Epithelial cell of esophagus (primary cell): ENCODE measurements around the gene LXN.

Experiments used
- DNase-seq: peaks from one replicate; pipeline ENCODE4 v3.0.0; 2010; ENCODE audit warnings: low read depth
- H3K4me3 ChIP-seq: 2 replicates; pipeline ENCODE4 v1.5.1; 2011; ENCODE audit warnings: mild to moderate bottlenecking, low read length, control low read depth
- CTCF ChIP-seq: IDR thresholded peaks from 2 replicates; pipeline ENCODE4 v1.5.1; 2011; ENCODE audit warnings: low read depth, mild to moderate bottlenecking, low read length, control low read depth, inconsistent platforms; ENCODE audit not compliant: insufficient read depth; ENCODE audit errors: missing control alignments

LXN gene

GRCh38 chr3:158678687-158679086 lies 6.2 kb upstream of the LXN start:
- no peak for TF ChIP-seq CTCF

GRCh38 chr3:158671821-158672214 lies 630 bp downstream of the LXN start:
- H3K4me3 ChIP-seq = peak overlapping the region; percentile 72
- TF ChIP-seq CTCF = no peak
- peak; percentile 2 for DNase-seq

More at GRCh38 chr3:158678687-158679086, 6.2 kb upstream of the LXN start:
- H3K4me3 ChIP-seq = no peak overlapping the region
- DNase-seq = no peak

GRCh38 chr3:158668506-158668905 lies 3.9 kb downstream of the LXN start:
- DNase-seq = no peak
- TF ChIP-seq CTCF = no peak
- H3K4me3 ChIP-seq = no peak overlapping the region

- DNase-seq = no peak
- H3K4me3 ChIP-seq = no peak overlapping the region
- TF ChIP-seq CTCF = no peak
Observed at GRCh38 chr3:158666416-158666815, 6.0 kb downstream of the LXN start.

GRCh38 chr3:158663832-158664231 lies 8.6 kb downstream of the LXN start:
- H3K4me3 ChIP-seq = no peak overlapping the region
- no peak for DNase-seq
- TF ChIP-seq CTCF = no peak

- no peak for DNase-seq
- H3K4me3 ChIP-seq = no peak overlapping the region
- TF ChIP-seq CTCF = no peak
Observed at GRCh38 chr3:158663246-158663645, 9.2 kb downstream of the LXN start.

GRCh38 chr3:158660711-158661110 lies 11.7 kb downstream of the LXN start:
- no peak overlapping the region for H3K4me3 ChIP-seq
- no peak for TF ChIP-seq CTCF
- no peak for DNase-seq
